WTC11 (cell line): ENCODE data around the gene ANTXR1.

Experiments used
- CREM ChIP-seq: sonication (generic); formaldehyde crosslinking; IDR thresholded peaks from 2 replicates; pipeline ENCODE4 v1.8.1; 2022; ENCODE audit warnings: mild to moderate bottlenecking, missing genetic modification reagents, moderate library complexity
- ESRRA ChIP-seq: sonication (generic); formaldehyde crosslinking; IDR thresholded peaks from 2 replicates; pipeline ENCODE4 v1.8.1; 2022; ENCODE audit warnings: mild to moderate bottlenecking, missing genetic modification reagents, borderline replicate concordance
- NR2C2 ChIP-seq: sonication (generic); formaldehyde crosslinking; IDR thresholded peaks from 2 replicates; pipeline ENCODE4 v1.8.0; 2022; ENCODE audit warnings: mild to moderate bottlenecking, missing genetic modification reagents
- RELA ChIP-seq: sonication (generic); formaldehyde crosslinking; IDR thresholded peaks from 2 replicates; pipeline ENCODE4 v1.8.1; 2022; ENCODE audit warnings: missing genetic modification reagents, mild to moderate bottlenecking, borderline replicate concordance
- TEAD4 ChIP-seq: sonication (generic); formaldehyde crosslinking; IDR thresholded peaks from 2 replicates; pipeline ENCODE4 v1.8.0; 2022; ENCODE audit warnings: mild to moderate bottlenecking, missing genetic modification reagents
- ZBTB21 ChIP-seq: sonication (generic); formaldehyde crosslinking; IDR thresholded peaks from 2 replicates; pipeline ENCODE4 v1.8.1; 2023; ENCODE audit warnings: mild to moderate bottlenecking, missing genetic modification reagents, borderline replicate concordance
- TF ChIP-seq, protein P1 (sequence below): fragments of 250-450 bp; sonication (Bioruptor Pico); IDR thresholded peaks from 2 replicates; pipeline ENCODE4 v2.1.2; 2022; ENCODE audit warnings: mild to moderate bottlenecking, moderate library complexity
- TF ChIP-seq, protein P2 (sequence below): sonication (generic); formaldehyde crosslinking; IDR thresholded peaks from 2 replicates; pipeline ENCODE4 v1.8.1; 2022; ENCODE audit warnings: missing genetic modification reagents, borderline replicate concordance
- TF ChIP-seq, protein P3 (sequence below): sonication (generic); formaldehyde crosslinking; IDR thresholded peaks from 2 replicates; pipeline ENCODE4 v1.8.1; 2023; ENCODE audit warnings: mild to moderate bottlenecking, missing genetic modification reagents, moderate library complexity
- TF ChIP-seq, protein P4 (sequence below): fragments of 200-600 bp; IDR thresholded peaks from 2 replicates; pipeline ENCODE4 v1.8.0; 2022; ENCODE audit warnings: antibody characterized with exemption
- TF ChIP-seq, protein P5 (sequence below): sonication (generic); formaldehyde crosslinking; IDR thresholded peaks from 2 replicates; pipeline ENCODE4 v1.8.0; 2022; ENCODE audit warnings: mild to moderate bottlenecking, missing genetic modification reagents
- TF ChIP-seq, protein P6 (sequence below): sonication (generic); formaldehyde crosslinking; IDR thresholded peaks from 2 replicates; pipeline ENCODE4 v1.8.1; 2022; ENCODE audit warnings: mild to moderate bottlenecking, moderate library complexity, missing genetic modification reagents

DNA sequence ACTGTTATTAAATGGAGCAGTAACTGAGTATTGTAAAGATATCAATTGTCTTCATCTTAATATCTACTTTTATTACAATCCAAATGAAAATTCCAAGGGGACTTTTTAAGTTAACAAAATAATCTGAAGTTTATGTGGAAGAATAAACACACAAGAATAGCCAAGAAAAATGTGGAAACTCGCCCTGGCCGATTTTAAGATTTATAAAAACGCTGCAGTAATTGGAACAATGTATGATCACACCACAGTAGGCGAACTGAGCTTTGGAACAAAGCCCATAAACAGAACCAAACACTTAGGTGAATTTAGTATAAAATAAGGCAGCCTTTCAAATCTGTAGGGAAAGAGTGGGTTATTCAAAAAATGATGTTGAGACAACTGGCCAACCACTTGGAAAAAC, 96.3 kb downstream of the ANTXR1 start:
- TF ChIP-seq, protein P1, sequence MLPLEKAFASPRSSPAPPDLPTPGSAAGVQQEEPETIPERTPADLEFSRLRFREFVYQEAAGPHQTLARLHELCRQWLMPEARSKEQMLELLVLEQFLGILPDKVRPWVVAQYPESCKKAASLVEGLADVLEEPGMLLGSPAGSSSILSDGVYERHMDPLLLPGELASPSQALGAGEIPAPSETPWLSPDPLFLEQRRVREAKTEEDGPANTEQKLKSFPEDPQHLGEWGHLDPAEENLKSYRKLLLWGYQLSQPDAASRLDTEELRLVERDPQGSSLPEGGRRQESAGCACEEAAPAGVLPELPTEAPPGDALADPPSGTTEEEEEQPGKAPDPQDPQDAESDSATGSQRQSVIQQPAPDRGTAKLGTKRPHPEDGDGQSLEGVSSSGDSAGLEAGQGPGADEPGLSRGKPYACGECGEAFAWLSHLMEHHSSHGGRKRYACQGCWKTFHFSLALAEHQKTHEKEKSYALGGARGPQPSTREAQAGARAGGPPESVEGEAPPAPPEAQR, result no peak
- TF ChIP-seq, protein P2, sequence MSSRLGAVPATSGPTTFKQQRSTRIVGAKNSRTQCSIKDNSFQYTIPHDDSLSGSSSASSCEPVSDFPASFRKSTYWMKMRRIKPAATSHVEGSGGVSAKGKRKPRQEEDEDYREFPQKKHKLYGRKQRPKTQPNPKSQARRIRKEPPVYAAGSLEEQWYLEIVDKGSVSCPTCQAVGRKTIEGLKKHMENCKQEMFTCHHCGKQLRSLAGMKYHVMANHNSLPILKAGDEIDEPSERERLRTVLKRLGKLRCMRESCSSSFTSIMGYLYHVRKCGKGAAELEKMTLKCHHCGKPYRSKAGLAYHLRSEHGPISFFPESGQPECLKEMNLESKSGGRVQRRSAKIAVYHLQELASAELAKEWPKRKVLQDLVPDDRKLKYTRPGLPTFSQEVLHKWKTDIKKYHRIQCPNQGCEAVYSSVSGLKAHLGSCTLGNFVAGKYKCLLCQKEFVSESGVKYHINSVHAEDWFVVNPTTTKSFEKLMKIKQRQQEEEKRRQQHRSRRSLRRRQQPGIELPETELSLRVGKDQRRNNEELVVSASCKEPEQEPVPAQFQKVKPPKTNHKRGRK, result no peak
- no peak for TF ChIP-seq RELA (CRISPR knock-in tag)
- TF ChIP-seq, protein P3, sequence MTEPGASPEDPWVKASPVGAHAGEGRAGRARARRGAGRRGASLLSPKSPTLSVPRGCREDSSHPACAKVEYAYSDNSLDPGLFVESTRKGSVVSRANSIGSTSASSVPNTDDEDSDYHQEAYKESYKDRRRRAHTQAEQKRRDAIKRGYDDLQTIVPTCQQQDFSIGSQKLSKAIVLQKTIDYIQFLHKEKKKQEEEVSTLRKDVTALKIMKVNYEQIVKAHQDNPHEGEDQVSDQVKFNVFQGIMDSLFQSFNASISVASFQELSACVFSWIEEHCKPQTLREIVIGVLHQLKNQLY, result no peak
- TF ChIP-seq, protein P4, sequence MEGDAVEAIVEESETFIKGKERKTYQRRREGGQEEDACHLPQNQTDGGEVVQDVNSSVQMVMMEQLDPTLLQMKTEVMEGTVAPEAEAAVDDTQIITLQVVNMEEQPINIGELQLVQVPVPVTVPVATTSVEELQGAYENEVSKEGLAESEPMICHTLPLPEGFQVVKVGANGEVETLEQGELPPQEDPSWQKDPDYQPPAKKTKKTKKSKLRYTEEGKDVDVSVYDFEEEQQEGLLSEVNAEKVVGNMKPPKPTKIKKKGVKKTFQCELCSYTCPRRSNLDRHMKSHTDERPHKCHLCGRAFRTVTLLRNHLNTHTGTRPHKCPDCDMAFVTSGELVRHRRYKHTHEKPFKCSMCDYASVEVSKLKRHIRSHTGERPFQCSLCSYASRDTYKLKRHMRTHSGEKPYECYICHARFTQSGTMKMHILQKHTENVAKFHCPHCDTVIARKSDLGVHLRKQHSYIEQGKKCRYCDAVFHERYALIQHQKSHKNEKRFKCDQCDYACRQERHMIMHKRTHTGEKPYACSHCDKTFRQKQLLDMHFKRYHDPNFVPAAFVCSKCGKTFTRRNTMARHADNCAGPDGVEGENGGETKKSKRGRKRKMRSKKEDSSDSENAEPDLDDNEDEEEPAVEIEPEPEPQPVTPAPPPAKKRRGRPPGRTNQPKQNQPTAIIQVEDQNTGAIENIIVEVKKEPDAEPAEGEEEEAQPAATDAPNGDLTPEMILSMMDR, result no peak
- no peak for TF ChIP-seq TEAD4
- TF ChIP-seq NR2C2 (CRISPR knock-in tag), result no peak
- TF ChIP-seq, protein P5, sequence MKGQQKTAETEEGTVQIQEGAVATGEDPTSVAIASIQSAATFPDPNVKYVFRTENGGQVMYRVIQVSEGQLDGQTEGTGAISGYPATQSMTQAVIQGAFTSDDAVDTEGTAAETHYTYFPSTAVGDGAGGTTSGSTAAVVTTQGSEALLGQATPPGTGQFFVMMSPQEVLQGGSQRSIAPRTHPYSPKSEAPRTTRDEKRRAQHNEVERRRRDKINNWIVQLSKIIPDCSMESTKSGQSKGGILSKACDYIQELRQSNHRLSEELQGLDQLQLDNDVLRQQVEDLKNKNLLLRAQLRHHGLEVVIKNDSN (CRISPR knock-in tag), result no peak
- TF ChIP-seq, protein P6, sequence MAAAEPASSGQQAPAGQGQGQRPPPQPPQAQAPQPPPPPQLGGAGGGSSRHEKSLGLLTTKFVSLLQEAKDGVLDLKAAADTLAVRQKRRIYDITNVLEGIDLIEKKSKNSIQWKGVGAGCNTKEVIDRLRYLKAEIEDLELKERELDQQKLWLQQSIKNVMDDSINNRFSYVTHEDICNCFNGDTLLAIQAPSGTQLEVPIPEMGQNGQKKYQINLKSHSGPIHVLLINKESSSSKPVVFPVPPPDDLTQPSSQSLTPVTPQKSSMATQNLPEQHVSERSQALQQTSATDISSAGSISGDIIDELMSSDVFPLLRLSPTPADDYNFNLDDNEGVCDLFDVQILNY, result no peak
- no peak for TF ChIP-seq ZBTB21 (CRISPR knock-in tag)
- no peak for TF ChIP-seq ESRRA (CRISPR knock-in tag)
- no peak for TF ChIP-seq CREM
